SK-N-SH treated with all-trans-retinoic acid at 6 μM for 48 hours (cell line): ENCODE results near the gene STN1.

Experiments used
- ARNTL ChIP-seq: fragments of 450-650 bp; formaldehyde crosslinking; IDR thresholded peaks from 2 replicates; pipeline ENCODE4 v1.5.0; 2020; ENCODE audit warnings: low read depth, mild to moderate bottlenecking, moderate library complexity, borderline replicate concordance
- ISL1 ChIP-seq: fragments of 250-450 bp; sonication (Bioruptor Pico); IDR thresholded peaks from 2 replicates; pipeline ENCODE4 v2.1.2; 2022; ENCODE audit warnings: mild to moderate bottlenecking, moderate library complexity
- OSR1 ChIP-seq: fragments of 250-450 bp; sonication (Bioruptor Pico); IDR thresholded peaks from 2 replicates; pipeline ENCODE4 v1.8.0; 2022; ENCODE audit warnings: moderate library complexity, mild to moderate bottlenecking, inconsistent platforms
- PATZ1 ChIP-seq: fragments of 250-450 bp; sonication (Bioruptor Pico); IDR thresholded peaks from 2 replicates; pipeline ENCODE4 v1.8.0; 2020; ENCODE audit warnings: mild to moderate bottlenecking, moderate library complexity, borderline replicate concordance
- POU6F1 ChIP-seq: fragments of 250-450 bp; sonication (Bioruptor Pico); IDR thresholded peaks from 2 replicates; pipeline ENCODE4 v1.8.0; 2021; ENCODE audit warnings: low read depth, mild to moderate bottlenecking, moderate library complexity, borderline replicate concordance
- PPARA ChIP-seq: fragments of 250-450 bp; sonication (Bioruptor Pico); IDR thresholded peaks from 2 replicates; pipeline ENCODE4 v1.5.0; 2020; ENCODE audit warnings: mild to moderate bottlenecking, borderline replicate concordance
- RARB ChIP-seq: fragments of 250-450 bp; sonication (Bioruptor Pico); IDR thresholded peaks from 2 replicates; pipeline ENCODE4 v1.8.0; 2021; ENCODE audit warnings: mild to moderate bottlenecking, moderate library complexity
- SNAI2 ChIP-seq: fragments of 250-450 bp; sonication (Bioruptor Pico); IDR thresholded peaks from 2 replicates; pipeline ENCODE4 v1.5.0; 2020; ENCODE audit warnings: mild to moderate bottlenecking, moderate library complexity
- ZFP3 ChIP-seq: fragments of 250-450 bp; sonication (Bioruptor Pico); IDR thresholded peaks from 2 replicates; pipeline ENCODE4 v1.5.0; 2020; ENCODE audit warnings: mild to moderate bottlenecking, moderate library complexity

- no peak for TF ChIP-seq ISL1 (CRISPR knock-in tag)
- TF ChIP-seq OSR1, result no peak
- no peak for TF ChIP-seq RARB
- no peak for TF ChIP-seq ZFP3 (CRISPR knock-in tag)
- no peak for TF ChIP-seq PATZ1 (CRISPR knock-in tag)
- TF ChIP-seq ARNTL, result no peak
- TF ChIP-seq SNAI2, result no peak
- no peak for TF ChIP-seq PPARA
- TF ChIP-seq POU6F1 (CRISPR knock-in tag), result no peak
Measured at GRCh38 chr10:103954543-103954942, 36.6 kb upstream of the STN1 start.
